SU-DHL-6 (cell line): Measurements from ENCODE around the gene SESN2.
"Not testable (repeated sequence)": the region's sequence is repeated elsewhere in the genome, so short reads cannot be mapped to it uniquely, and the experiment has no call there.

Source experiments
- H2AFZ ChIP-seq: fragments of 200-600 bp; sonication (generic); 2 replicates; pipeline ENCODE4 v1.6.1; 2014; ENCODE audit warnings: low read depth, mild to moderate bottlenecking, moderate library complexity, mixed read lengths, antibody characterized with exemption, low read length; ENCODE audit not compliant: severe bottlenecking
- H3F3A ChIP-seq: fragments of 200-600 bp; shearing (Covaris generic); 2 replicates; pipeline ENCODE4 v1.6.0; 2016; ENCODE audit warnings: antibody characterized with exemption, mild to moderate bottlenecking; ENCODE audit not compliant: insufficient read depth
- H3K27ac ChIP-seq: fragments of 200-600 bp; sonication (generic); 2 replicates; pipeline ENCODE4 v1.5.1; 2016; ENCODE audit warnings: low read depth, mild to moderate bottlenecking, low read length, moderate library complexity, mixed read lengths
- H3K27me3 ChIP-seq: fragments of 200-600 bp; sonication (generic), shearing (Covaris generic); 2 replicates; pipeline ENCODE4 v1.6.0; 2014; ENCODE audit warnings: mild to moderate bottlenecking, low read length
- H3K36me3 ChIP-seq: fragments of 200-600 bp; sonication (generic); 2 replicates; pipeline ENCODE4 v1.6.1; 2014; ENCODE audit warnings: mild to moderate bottlenecking, low read length, mixed read lengths
- H3K4me2 ChIP-seq: fragments of 300-600, 200-600 bp; shearing (Covaris generic), sonication (generic); 2 replicates; pipeline ENCODE4 v1.6.0; 2014; ENCODE audit warnings: low read length, low read depth, mild to moderate bottlenecking; ENCODE audit not compliant: poor library complexity, severe bottlenecking
- H3K4me3 ChIP-seq: fragments of 200-600 bp; sonication (generic); 2 replicates; pipeline ENCODE4 v1.5.1; 2014; ENCODE audit warnings: antibody characterized with exemption, low read length, mild to moderate bottlenecking, mixed read lengths; ENCODE audit not compliant: insufficient read depth, poor library complexity, severe bottlenecking
- H3K79me2 ChIP-seq: fragments of 200-600 bp; sonication (generic); 2 replicates; pipeline ENCODE4 v1.6.1; 2014; ENCODE audit warnings: mild to moderate bottlenecking, low read length, moderate library complexity; ENCODE audit not compliant: insufficient read depth
- H3K9ac ChIP-seq: fragments of 200-600 bp; sonication (generic); 2 replicates; pipeline ENCODE4 v1.7.0; 2014; ENCODE audit warnings: mild to moderate bottlenecking, low read length
- H3K9me2 ChIP-seq: fragments of 200-600 bp; sonication (generic); replicated peaks from 2 replicates; pipeline ENCODE4 v1.6.1; 2014; ENCODE audit warnings: low read length; ENCODE audit not compliant: insufficient read depth
- H3K9me3 ChIP-seq: fragments of 200-600 bp; sonication (generic); 2 replicates; pipeline ENCODE4 v1.6.1; 2014; ENCODE audit warnings: low read length, mixed read lengths; ENCODE audit not compliant: insufficient read depth
- H4K20me1 ChIP-seq: fragments of 200-600 bp; sonication (generic); 2 replicates; pipeline ENCODE4 v1.6.1; 2014; ENCODE audit warnings: low read depth, mild to moderate bottlenecking, antibody characterized with exemption, low read length, moderate library complexity, mixed read lengths
- EZH2phosphoT487 ChIP-seq: fragments of 200-600 bp; sonication (generic), shearing (Covaris generic); conservative IDR thresholded peaks from 2 replicates; pipeline ENCODE4 v1.6.1; 2018; ENCODE audit warnings: mild to moderate bottlenecking, antibody characterized with exemption, low read length, moderate library complexity, mixed read lengths
- TF ChIP-seq, protein P1 (sequence below): fragments of 200-600 bp; sonication (generic); IDR thresholded peaks from one replicate; pipeline ENCODE4 v1.5.1; 2017; ENCODE audit warnings: antibody characterized with exemption, mild to moderate bottlenecking, low read length, moderate library complexity; ENCODE audit not compliant: insufficient read depth, poor library complexity, severe bottlenecking

SESN2 gene

DNA sequence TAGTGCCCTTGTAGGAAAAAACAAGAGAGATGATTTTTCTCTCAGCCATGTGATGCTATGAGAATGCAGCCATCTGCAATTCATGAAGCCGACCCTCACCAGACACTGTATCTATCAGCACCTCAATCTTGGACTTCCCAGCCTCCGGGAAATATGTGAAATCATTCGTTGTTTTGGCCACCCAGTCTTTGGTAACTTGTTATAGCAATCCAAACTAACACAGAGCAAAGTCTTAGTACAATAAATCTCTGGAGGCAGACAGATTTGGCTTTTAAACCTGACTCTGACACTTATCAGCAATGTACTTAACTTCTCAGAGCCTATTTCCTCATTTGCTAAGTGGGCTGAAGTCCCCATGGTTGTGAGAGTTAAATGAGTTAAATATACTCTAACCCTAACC is 64.4 kb downstream of the SESN2 start:
- Histone ChIP-seq H3K9me3 (no peaks in the 10 kb centered on the region), H3K9ac (no peak overlapping the region), H3K9me2 (no peaks in the 10 kb centered on the region), H3F3A (peaks cover 19% of the 10 kb centered on the region), H3K4me2 (no peak overlapping the region), H3K79me2 (no peaks in the 10 kb centered on the region), H4K20me1 (no peaks in the 10 kb centered on the region), H3K27ac (no peak overlapping the region), H2AFZ (no peak overlapping the region), H3K4me3 (no peak overlapping the region), H3K36me3 (no peaks in the 10 kb centered on the region), H3K27me3 (no peaks in the 10 kb centered on the region)
- no peak for TF ChIP-seq EZH2phosphoT487

DNA sequence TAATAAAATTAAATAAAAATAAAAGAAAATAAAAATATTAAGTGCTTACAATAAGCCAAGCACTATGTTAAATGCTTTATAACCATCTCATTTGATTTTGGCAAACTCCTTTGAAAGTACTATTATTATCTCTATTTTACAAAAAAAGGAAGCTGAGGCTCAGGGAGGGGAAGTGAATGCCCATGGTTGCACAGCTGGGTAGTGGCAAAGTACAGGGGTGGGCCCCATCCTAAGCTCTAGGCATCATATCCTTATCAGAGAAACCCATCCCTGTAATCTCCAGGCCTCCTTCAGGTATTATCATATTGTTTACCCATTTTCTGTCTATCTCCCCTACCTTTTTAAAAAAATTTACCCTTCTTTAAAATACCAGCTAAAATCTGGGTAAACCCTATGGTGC is 67.2 kb downstream of the SESN2 start:
- Histone ChIP-seq H3K9me3 (no peaks in the 10 kb centered on the region), H3K9ac (no peak overlapping the region), H3K4me2 (peak overlapping the region; percentile 7), H2AFZ (no peak overlapping the region), H3K36me3 (0 out of 2 replicates have a peak, but pooled peaks cover 1% of the 10 kb centered on the region), H3K79me2 (peaks cover 9% of the 10 kb centered on the region; the same call in 1 of the 2 replicates), H3K27me3 (no peaks in the 10 kb centered on the region), H3K4me3 (no peak overlapping the region), H4K20me1 (no peaks in the 10 kb centered on the region), H3K27ac (peak overlapping the region; percentile 53), H3K9me2 (no peaks in the 10 kb centered on the region), H3F3A (peaks cover 19% of the 10 kb centered on the region)
- TF ChIP-seq EZH2phosphoT487: no peak
- TF ChIP-seq, protein P1, sequence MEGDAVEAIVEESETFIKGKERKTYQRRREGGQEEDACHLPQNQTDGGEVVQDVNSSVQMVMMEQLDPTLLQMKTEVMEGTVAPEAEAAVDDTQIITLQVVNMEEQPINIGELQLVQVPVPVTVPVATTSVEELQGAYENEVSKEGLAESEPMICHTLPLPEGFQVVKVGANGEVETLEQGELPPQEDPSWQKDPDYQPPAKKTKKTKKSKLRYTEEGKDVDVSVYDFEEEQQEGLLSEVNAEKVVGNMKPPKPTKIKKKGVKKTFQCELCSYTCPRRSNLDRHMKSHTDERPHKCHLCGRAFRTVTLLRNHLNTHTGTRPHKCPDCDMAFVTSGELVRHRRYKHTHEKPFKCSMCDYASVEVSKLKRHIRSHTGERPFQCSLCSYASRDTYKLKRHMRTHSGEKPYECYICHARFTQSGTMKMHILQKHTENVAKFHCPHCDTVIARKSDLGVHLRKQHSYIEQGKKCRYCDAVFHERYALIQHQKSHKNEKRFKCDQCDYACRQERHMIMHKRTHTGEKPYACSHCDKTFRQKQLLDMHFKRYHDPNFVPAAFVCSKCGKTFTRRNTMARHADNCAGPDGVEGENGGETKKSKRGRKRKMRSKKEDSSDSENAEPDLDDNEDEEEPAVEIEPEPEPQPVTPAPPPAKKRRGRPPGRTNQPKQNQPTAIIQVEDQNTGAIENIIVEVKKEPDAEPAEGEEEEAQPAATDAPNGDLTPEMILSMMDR: no peak

DNA sequence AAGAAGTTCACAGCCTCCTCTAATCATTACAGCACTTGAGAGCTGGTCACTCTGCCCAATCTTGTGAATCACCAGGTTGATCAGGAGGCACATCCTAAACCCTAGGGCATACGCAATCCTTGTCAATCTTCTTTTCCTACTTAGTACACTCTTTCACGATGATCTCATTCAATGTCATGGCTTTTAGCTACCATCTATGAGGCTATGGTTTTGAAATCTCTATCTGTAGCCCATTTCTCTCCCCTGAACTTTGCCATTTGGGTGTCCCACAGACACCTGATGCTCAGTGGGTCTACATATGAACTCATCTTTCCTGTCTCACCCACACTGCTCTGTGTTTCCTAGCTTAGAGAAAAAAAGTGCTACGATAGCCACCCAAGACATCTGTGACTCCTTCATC is 67.7 kb downstream of the SESN2 start:
- Histone ChIP-seq H3K36me3 (0 out of 2 replicates have a peak, but pooled peaks cover 3% of the 10 kb centered on the region), H3K9ac (no peak overlapping the region), H3K4me2 (peak overlapping the region; percentile 15), H3K27me3 (no peaks in the 10 kb centered on the region), H2AFZ (no peak overlapping the region), H3K9me3 (no peaks in the 10 kb centered on the region), H3K9me2 (no peaks in the 10 kb centered on the region), H4K20me1 (no peaks in the 10 kb centered on the region), H3K27ac (peak overlapping the region; percentile 53), H3F3A (peaks cover 19% of the 10 kb centered on the region), H3K4me3 (no peak overlapping the region), H3K79me2 (peaks cover 9% of the 10 kb centered on the region; the same call in 1 of the 2 replicates)
- TF ChIP-seq EZH2phosphoT487: no peak
- TF ChIP-seq, protein P1: no peak

DNA sequence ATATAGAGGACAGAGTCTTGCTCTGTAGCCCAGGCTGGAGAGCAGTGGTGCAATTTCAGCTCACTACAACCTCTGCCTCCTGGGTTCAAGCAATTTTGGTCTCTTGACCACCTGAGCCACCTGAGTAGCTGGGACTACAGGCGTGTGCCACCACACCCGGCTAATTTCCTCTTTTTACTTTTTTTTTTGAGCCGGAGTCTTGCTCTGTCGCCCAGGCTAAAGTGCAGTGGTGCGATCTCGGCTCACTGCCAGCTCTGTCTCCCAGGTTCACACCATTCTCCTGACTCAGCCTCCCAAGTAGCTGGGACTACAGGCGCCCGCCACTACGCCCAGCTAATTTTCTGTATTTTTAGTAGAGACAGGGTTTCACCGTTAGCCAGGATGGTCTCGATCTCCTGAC is 68.1 kb downstream of the SESN2 start:
- H3K36me3 ChIP-seq, H3K9me3 ChIP-seq, H4K20me1 ChIP-seq, H3K79me2 ChIP-seq, H3K27me3 ChIP-seq, H3K9me2 ChIP-seq, H3K9ac ChIP-seq, H3K4me3 ChIP-seq, H2AFZ ChIP-seq: not testable (repeated sequence)
- peak overlapping the region; percentile 15 for H3K4me2 ChIP-seq
- H3F3A ChIP-seq: peaks cover 19% of the 10 kb centered on the region
- H3K27ac ChIP-seq: peak overlapping the region; percentile 53
